Glutamatergic neuron (in vitro differentiated cells): Measurements from ENCODE around the gene SMIM29. TPM values are rescaled to one million over a fixed set of nuclear protein-coding genes. Genes with fewer than 3 reads are reported as not detected.
A peak's percentile ranks its signal among the peaks of the same experiment; 100 is the strongest.

Source experiments
- DNase-seq: peaks from one replicate; pipeline ENCODE4 v3.0.0; 2022
- H3K27ac Mint-ChIP-seq: one replicate; pipeline ENCODE4 v1.8.0; 2020; ENCODE audit warnings: mild to moderate bottlenecking, mixed read lengths, inconsistent platforms; ENCODE audit not compliant: unreplicated experiment
- H3K27me3 Mint-ChIP-seq: one replicate; pipeline ENCODE4 v1.8.0; 2020; ENCODE audit warnings: mild to moderate bottlenecking, moderate library complexity, mixed read lengths, inconsistent platforms; ENCODE audit not compliant: unreplicated experiment
- H3K36me3 Mint-ChIP-seq: one replicate; pipeline ENCODE4 v1.8.0; 2020; ENCODE audit warnings: mild to moderate bottlenecking, mixed read lengths, inconsistent platforms; ENCODE audit not compliant: unreplicated experiment
- H3K4me1 Mint-ChIP-seq: one replicate; pipeline ENCODE4 v1.8.0; 2020; ENCODE audit warnings: mild to moderate bottlenecking, low read depth, mixed read lengths, inconsistent platforms; ENCODE audit not compliant: unreplicated experiment
- H3K4me3 Mint-ChIP-seq: one replicate; pipeline ENCODE4 v1.8.0; 2020; ENCODE audit warnings: mild to moderate bottlenecking, mixed read lengths, inconsistent platforms; ENCODE audit not compliant: unreplicated experiment
- H3K9me3 Mint-ChIP-seq: one replicate; pipeline ENCODE4 v1.8.0; 2020; ENCODE audit warnings: mild to moderate bottlenecking, moderate library complexity, mixed read lengths, inconsistent platforms; ENCODE audit not compliant: unreplicated experiment
- CTCF ChIP-seq: fragments of 200-600 bp; sonication (generic); IDR thresholded peaks from one replicate; pipeline ENCODE4 v1.5.0; 2021; ENCODE audit not compliant: partially characterized antibody, unreplicated experiment
- long read RNA-seq: library from polyadenylated mRNA; unstranded; transcript quantifications from one replicate; pipeline ENCODE4 v2.0.0, GENCODE V29; 2020; ENCODE audit not compliant: unreplicated experiment
- total RNA-seq: library from RNA; stranded (reverse); fragmentation: NEBNext Ultra II Directional; extraction: Animal tissue kit (Norgen Biotek cat#: 25700); gene quantifications from one replicate; pipeline ENCODE4 v1.2.1, GENCODE V29; 2021; ENCODE audit not compliant: unreplicated experiment

SMIM29 gene
- total RNA-seq: 54.7 TPM
- long read RNA-seq, transcript SMIM29-208 (5 exons, 1,186 nt): minor isoform, 12 of 57 reads
- long read RNA-seq, transcript SMIM29-205 (5 exons, 1,297 nt): major isoform, 25 of 57 reads
- long read RNA-seq, partial matches to known transcripts: 10 of 57 reads
- long read RNA-seq, other reads (novel, unspliced or antisense): 5 of 57 reads

GRCh38 chr6:34248727-34249468, at the start of gene SMIM29:
Gene SMIM29 (minus strand): TSS chr6:34249006. CDS start chr6:34247791, 1,215 bp downstream.
- H3K9me3 Mint-ChIP-seq: peaks cover 12% of the 10 kb centered on the region
- DNase-seq: peak; percentile 97
- H3K4me3 Mint-ChIP-seq: peak within 1 kb of the TSS; percentile 96
- peaks cover 14% of the 10 kb centered on the region for H3K4me1 Mint-ChIP-seq
- peaks cover 11% of the 10 kb centered on the region for H3K27me3 Mint-ChIP-seq
- TF ChIP-seq CTCF: peak; percentile 95
- peak within 1 kb of the TSS; percentile 95 for H3K27ac Mint-ChIP-seq
- H3K36me3 Mint-ChIP-seq: no peaks in the 10 kb centered on the region

GRCh38 chr6:34295721-34296120, 46.9 kb upstream of the SMIM29 start:
- Mint-ChIP-seq H3K4me1 (no peaks in the 10 kb centered on the region), H3K36me3 (peaks cover 5% of the 10 kb centered on the region), H3K9me3 (no peaks in the 10 kb centered on the region), H3K27ac (no peak overlapping the region), H3K27me3 (peaks cover 2% of the 10 kb centered on the region), H3K4me3 (no peak overlapping the region)
- DNase-seq: no peak
- TF ChIP-seq CTCF: no peak

DNA sequence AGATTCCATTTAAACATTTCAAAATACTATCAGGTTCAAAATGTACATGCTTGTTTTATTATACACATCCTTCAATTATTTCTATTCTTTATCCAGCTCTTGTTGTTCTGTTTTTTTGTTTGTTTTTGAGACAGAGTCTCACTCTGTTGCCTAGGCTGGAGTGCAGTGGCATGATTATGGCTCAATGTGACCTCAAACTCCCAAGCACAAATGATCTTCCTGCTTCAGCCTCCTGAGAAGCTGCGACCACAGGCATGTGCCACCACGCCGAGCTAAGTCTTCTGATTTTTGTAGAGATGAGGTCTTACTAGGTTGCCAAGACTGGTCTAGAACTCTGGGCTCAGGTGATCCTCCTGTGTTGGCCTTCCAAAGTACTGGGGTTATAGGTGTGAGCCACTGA, 44.1 kb upstream of the SMIM29 start:
- H3K36me3 Mint-ChIP-seq: peaks cover 5% of the 10 kb centered on the region
- TF ChIP-seq CTCF: no peak
- no peaks in the 10 kb centered on the region for H3K9me3 Mint-ChIP-seq
- no peak overlapping the region for H3K4me3 Mint-ChIP-seq
- no peak for DNase-seq
- H3K27me3 Mint-ChIP-seq: no peaks in the 10 kb centered on the region
- H3K27ac Mint-ChIP-seq: no peak overlapping the region
- H3K4me1 Mint-ChIP-seq: no peaks in the 10 kb centered on the region

DNA sequence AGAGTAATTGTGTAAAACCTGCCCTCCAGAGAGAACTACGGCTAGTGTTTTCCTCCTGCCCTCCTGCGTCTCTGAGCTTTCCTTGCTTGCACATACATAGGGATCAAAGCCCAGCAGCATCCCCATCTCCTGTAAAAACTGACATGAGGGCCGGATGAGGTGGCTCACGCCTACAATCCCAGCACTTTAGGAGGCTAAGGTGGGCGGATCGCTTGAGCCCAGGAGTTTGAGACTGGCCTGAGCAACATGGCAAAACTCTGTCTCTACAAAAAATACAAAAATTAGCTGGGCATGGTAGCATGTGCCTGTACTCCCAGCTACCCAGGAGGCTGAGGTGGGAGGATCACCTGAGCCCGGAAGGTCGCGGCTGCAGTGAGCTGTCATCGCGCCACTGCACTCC, 40.3 kb upstream of the SMIM29 start:
- TF ChIP-seq CTCF: no peak
- no peaks in the 10 kb centered on the region for H3K9me3 Mint-ChIP-seq
- no peaks in the 10 kb centered on the region for H3K27me3 Mint-ChIP-seq
- DNase-seq: no peak
- H3K4me1 Mint-ChIP-seq: peaks cover 14% of the 10 kb centered on the region
- peaks cover 5% of the 10 kb centered on the region for H3K36me3 Mint-ChIP-seq
- H3K27ac Mint-ChIP-seq: peak overlapping the region; percentile 43
- no peak overlapping the region for H3K4me3 Mint-ChIP-seq

GRCh38 chr6:34288581-34288980, 39.8 kb upstream of the SMIM29 start:
- Mint-ChIP-seq H3K4me1 (peaks cover 14% of the 10 kb centered on the region), H3K4me3 (no peak overlapping the region), H3K27me3 (no peaks in the 10 kb centered on the region), H3K27ac (no peak overlapping the region), H3K9me3 (no peaks in the 10 kb centered on the region), H3K36me3 (peaks cover 5% of the 10 kb centered on the region)
- DNase-seq: no peak
- TF ChIP-seq CTCF: no peak
